ENCODE data around the gene SGPP2. TPM values are rescaled to one million over a fixed set of nuclear protein-coding genes. Genes with fewer than 3 reads are reported as not detected.
"Not testable (repeated sequence)": the region's sequence is repeated elsewhere in the genome, so short reads cannot be mapped to it uniquely, and the experiment has no call there.

The SGPP2 gene
- total RNA-seq, 6 experiments from 2014 or later, result not detected

DNA sequence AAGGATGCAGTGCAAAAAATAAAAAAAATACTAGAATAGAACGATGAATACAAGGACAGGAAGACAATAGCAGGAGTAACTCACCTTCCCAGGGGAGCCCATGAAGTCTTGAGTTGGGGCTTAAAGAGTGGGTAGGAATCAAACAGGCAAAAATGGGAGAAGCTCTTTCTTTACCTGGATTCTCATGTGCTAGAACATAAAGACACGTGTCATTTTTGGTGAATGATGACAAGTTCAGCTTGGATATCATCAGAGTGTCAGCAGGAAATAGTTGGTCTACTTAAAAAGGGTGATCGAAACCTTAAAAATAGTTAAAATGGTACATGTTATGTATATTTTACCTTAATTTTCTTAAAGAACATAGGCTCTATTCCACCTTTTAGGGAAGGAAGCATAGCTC lies 5.7 kb downstream of the SGPP2 start:
- H3K4me3 Mint-ChIP-seq, result no peak overlapping the region
- no peaks in the 10 kb centered on the region for H3K4me1 Mint-ChIP-seq (ENCODE audit: low read depth)
- H3K9me3 Mint-ChIP-seq, result peaks cover 25% of the 10 kb centered on the region
- no peak overlapping the region for H3K27ac Mint-ChIP-seq
- no peaks in the 10 kb centered on the region for H3K36me3 Mint-ChIP-seq (ENCODE audit: low read depth)
- TF ChIP-seq, protein P1, sequence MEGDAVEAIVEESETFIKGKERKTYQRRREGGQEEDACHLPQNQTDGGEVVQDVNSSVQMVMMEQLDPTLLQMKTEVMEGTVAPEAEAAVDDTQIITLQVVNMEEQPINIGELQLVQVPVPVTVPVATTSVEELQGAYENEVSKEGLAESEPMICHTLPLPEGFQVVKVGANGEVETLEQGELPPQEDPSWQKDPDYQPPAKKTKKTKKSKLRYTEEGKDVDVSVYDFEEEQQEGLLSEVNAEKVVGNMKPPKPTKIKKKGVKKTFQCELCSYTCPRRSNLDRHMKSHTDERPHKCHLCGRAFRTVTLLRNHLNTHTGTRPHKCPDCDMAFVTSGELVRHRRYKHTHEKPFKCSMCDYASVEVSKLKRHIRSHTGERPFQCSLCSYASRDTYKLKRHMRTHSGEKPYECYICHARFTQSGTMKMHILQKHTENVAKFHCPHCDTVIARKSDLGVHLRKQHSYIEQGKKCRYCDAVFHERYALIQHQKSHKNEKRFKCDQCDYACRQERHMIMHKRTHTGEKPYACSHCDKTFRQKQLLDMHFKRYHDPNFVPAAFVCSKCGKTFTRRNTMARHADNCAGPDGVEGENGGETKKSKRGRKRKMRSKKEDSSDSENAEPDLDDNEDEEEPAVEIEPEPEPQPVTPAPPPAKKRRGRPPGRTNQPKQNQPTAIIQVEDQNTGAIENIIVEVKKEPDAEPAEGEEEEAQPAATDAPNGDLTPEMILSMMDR (IDR thresholded peaks at IDR 0.05), result no peak
- no peak for DNase-seq
- H3K27me3 Mint-ChIP-seq (ENCODE audit: insufficient read depth), result peaks cover 8% of the 10 kb centered on the region

DNA sequence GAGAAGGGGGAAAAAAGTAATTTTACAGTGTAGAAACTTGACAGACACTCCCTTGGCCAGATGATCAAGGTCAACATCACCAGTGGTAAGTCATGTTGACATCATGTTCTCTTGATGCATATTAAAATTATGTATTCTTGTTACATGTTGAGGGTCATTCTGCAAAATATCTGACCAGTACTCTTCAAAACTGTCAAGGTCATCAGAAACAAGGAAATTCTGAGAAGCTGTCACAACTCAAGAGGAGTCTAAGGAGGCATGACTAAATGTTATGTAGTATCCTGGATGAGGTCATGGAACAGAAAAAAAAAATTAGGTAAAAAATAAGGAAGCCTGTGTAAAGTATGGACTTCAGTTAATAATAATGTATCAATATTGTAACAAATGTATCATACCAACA lies 6.3 kb downstream of the SGPP2 start:
- no peak for DNase-seq
- Mint-ChIP-seq H3K4me1 (ENCODE audit: low read depth) (no peaks in the 10 kb centered on the region), H3K27ac (no peak overlapping the region), H3K36me3 (ENCODE audit: low read depth) (no peaks in the 10 kb centered on the region), H3K9me3 (peaks cover 21% of the 10 kb centered on the region), H3K4me3 (no peak overlapping the region), H3K27me3 (ENCODE audit: insufficient read depth) (peaks cover 6% of the 10 kb centered on the region)
- TF ChIP-seq, protein P1 (IDR thresholded peaks at IDR 0.05), result no peak

DNA sequence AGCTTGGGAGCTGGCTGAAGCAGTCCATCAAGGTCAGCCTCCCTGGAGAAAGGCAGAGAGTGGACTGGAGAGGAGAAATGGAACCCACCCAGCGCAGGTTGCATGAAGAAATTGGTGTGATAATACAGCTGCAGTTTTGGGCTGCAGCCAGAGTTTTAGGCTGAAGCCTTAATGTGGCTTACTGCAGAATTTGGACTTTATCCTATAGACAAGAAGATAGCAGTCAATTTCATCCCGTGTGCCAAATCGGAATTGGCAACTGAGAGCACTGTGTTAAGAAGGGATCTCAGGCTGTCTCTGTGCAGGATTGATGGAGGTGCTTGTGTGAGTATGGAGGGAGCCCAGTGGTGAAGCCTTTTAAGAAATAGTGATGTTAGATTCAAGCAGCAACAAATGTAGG lies 7.5 kb downstream of the SGPP2 start:
- H3K27me3 Mint-ChIP-seq (ENCODE audit: insufficient read depth), result peaks cover 3% of the 10 kb centered on the region
- peaks cover 19% of the 10 kb centered on the region for H3K9me3 Mint-ChIP-seq
- H3K27ac Mint-ChIP-seq, result no peak overlapping the region
- no peaks in the 10 kb centered on the region for H3K36me3 Mint-ChIP-seq (ENCODE audit: low read depth)
- H3K4me3 Mint-ChIP-seq, result no peak overlapping the region
- no peaks in the 10 kb centered on the region for H3K4me1 Mint-ChIP-seq (ENCODE audit: low read depth)
- TF ChIP-seq, protein P1 (IDR thresholded peaks at IDR 0.05), result no peak
- no peak for DNase-seq

DNA sequence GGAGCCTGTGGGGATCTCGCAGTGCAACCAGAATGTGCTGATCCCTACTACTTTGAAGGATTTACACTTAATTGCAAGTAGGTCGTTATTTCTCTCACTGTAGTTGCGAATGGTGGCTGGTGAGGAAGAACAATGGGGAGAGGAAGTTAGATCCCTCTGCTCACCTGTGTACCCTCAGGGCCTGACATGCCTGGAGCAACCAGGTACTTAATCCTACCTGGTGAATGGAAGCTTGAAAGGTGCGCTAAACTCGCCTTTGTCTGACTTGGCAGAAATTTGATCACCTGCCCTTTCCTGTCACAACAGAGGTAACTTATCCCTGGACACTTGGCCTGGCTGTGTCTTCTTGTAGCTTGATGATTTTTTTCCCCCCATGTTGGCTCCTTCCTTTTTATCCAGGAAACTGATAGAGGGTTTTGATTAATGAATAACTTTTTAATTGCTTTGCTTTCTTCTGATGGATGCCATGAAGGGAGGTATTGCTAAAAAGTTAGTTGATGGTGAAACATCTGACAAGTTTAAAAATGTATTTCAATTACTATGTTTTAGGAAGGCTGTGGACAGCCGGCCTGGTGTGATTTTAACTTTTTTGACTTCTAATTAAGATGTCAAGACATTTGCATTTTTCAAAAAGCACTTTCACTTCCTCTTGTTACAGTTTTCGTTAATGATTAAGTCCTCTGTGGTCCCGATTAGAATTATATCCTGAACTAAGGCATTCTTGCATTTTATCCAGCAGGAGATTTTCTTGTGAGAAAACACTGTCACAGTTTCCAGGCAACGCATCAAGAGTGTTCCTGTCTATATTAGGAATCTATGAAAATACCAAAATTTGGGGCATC lies 9.2 kb downstream of the SGPP2 start:
- TF ChIP-seq, protein P1 (IDR thresholded peaks at IDR 0.05), result no peak
- peaks cover 3% of the 10 kb centered on the region for H3K27me3 Mint-ChIP-seq (ENCODE audit: insufficient read depth)
- DNase-seq, result no peak
- no peak overlapping the region for H3K27ac Mint-ChIP-seq
- peaks cover 23% of the 10 kb centered on the region for H3K9me3 Mint-ChIP-seq
- no peaks in the 10 kb centered on the region for H3K36me3 Mint-ChIP-seq (ENCODE audit: low read depth)
- H3K4me1 Mint-ChIP-seq (ENCODE audit: low read depth), result no peaks in the 10 kb centered on the region
- no peak overlapping the region for H3K4me3 Mint-ChIP-seq

DNA sequence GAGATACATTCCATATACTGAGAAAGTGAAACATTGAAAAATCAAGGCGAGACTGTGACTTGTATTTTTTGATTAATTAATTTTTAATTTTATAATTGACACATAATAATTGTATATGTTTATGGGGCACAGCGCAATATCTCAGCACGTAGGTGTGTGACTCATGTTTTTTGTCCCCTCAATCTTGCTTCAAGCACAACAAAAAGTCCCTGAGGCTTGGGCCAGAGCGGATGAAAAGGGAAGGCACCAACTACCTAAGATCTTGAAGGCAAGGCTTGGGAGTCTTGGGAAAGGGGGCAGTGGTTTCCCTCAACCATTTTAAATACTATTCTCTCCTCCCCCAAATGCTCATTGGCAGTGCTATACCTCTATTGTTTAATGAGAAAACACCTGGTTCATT lies 9.9 kb downstream of the SGPP2 start:
- TF ChIP-seq, protein P1 (IDR thresholded peaks at IDR 0.05), result no peak
- H3K4me3 Mint-ChIP-seq, result no peak overlapping the region
- DNase-seq, result no peak
- H3K27me3 Mint-ChIP-seq (ENCODE audit: insufficient read depth), result peaks cover 3% of the 10 kb centered on the region
- H3K9me3 Mint-ChIP-seq, result peaks cover 23% of the 10 kb centered on the region
- H3K27ac Mint-ChIP-seq, result no peak overlapping the region
- no peaks in the 10 kb centered on the region for H3K36me3 Mint-ChIP-seq (ENCODE audit: low read depth)
- no peaks in the 10 kb centered on the region for H3K4me1 Mint-ChIP-seq (ENCODE audit: low read depth)

DNA sequence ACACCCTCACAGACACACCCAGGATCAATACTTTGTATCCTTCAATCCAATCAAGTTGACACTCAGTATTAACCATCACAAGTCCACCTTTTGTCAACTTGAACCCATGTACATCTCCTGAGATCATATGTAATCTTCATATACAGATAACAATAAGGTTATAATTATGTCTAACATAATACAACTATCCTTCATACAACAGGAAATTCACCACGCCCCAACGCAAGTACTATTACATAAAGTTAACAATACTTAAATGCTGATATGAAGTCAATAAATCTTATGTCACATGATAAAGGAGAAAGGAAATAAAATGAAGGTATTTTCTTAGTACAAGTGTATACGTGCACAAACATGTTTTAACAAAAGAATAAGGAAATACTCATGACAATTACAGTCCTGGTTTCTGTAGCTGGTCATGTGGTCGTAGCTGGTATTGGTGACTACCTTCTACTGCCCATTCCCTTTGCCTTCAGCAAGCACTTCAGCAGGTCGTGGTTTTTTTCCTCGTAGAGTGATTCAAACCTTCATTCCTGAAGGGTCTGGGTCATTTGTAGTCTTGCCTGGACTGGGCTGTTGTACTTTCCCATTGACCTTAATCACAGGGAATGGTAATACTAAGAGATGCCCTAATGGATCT lies 11.2 kb downstream of the SGPP2 start:
- not testable (repeated sequence) for DNase-seq; H3K27ac Mint-ChIP-seq; H3K4me3 Mint-ChIP-seq; H3K27me3 Mint-ChIP-seq (ENCODE audit: insufficient read depth); H3K36me3 Mint-ChIP-seq (ENCODE audit: low read depth); H3K4me1 Mint-ChIP-seq (ENCODE audit: low read depth)
- peaks cover 15% of the 10 kb centered on the region for H3K9me3 Mint-ChIP-seq
